Smooth muscle cell (in vitro differentiated cells): ENCODE measurements around the gene RABGAP1L. TPM values are rescaled to one million over a fixed set of nuclear protein-coding genes. Genes with fewer than 3 reads are reported as not detected.

Experiments used
- DNase-seq: peaks from one replicate; lab custom pipeline; 2025; ENCODE audit not compliant: unreplicated experiment; lab: John Stamatoyannopoulos, UW
- H2AFZ ChIP-seq: fragments of 200-600 bp; sonication (generic); 2 replicates; pipeline ENCODE4 v1.6.0; 2016; ENCODE audit warnings: antibody characterized with exemption, low read depth, mild to moderate bottlenecking
- H3F3A ChIP-seq: fragments of 200-600 bp; sonication (generic); 2 replicates; pipeline ENCODE4 v1.6.0; 2017; ENCODE audit warnings: antibody characterized with exemption, low read depth
- H3K27ac ChIP-seq: fragments of 200-600 bp; sonication (generic); 2 replicates; pipeline ENCODE4 v1.5.1; 2016; ENCODE audit warnings: low read depth, mild to moderate bottlenecking
- H3K27me3 ChIP-seq: fragments of 200-600 bp; sonication (generic); 2 replicates; pipeline ENCODE4 v1.6.1; 2016; ENCODE audit warnings: low read depth, mild to moderate bottlenecking
- H3K36me3 ChIP-seq: fragments of 200-600 bp; sonication (generic); 2 replicates; pipeline ENCODE4 v1.5.1; 2016; ENCODE audit warnings: low read depth
- H3K4me1 ChIP-seq: fragments of 200-600 bp; sonication (generic); 2 replicates; pipeline ENCODE4 v1.5.1; 2016; ENCODE audit warnings: low read depth
- H3K4me2 ChIP-seq: fragments of 200-600 bp; sonication (generic); 2 replicates; pipeline ENCODE4 v1.6.0; 2016; ENCODE audit warnings: mild to moderate bottlenecking
- H3K4me3 ChIP-seq: fragments of 200-600 bp; sonication (generic); 2 replicates; pipeline ENCODE4 v1.5.1; 2016; ENCODE audit warnings: mild to moderate bottlenecking
- H3K79me2 ChIP-seq: fragments of 200-600 bp; sonication (generic); 2 replicates; pipeline ENCODE4 v1.6.0; 2016; ENCODE audit warnings: low read depth, mild to moderate bottlenecking
- H3K9ac ChIP-seq: fragments of 200-600 bp; sonication (generic); 2 replicates; pipeline ENCODE4 v1.6.0; 2016; ENCODE audit warnings: low read depth
- H3K9me3 ChIP-seq: fragments of 200-600 bp; sonication (generic); replicated peaks from 2 replicates; pipeline ENCODE4 v1.5.1; 2016; ENCODE audit warnings: low read depth
- H4K20me1 ChIP-seq: fragments of 200-600 bp; sonication (generic); 2 replicates; pipeline ENCODE4 v1.6.0; 2016; ENCODE audit warnings: low read depth
- WGBS: methylation state at CpG from one replicate; pipeline ENCODE4 v1.1.7; 2016; ENCODE audit warnings: low lambda C conversion rate; 5-methylcytosine and 5-hydroxymethylcytosine counted together
- polyA plus RNA-seq: library from polyadenylated mRNA; unstranded; fragments of >200 nt; fragmentation: Nextera tagmentation; extraction: Ambion mirVana; gene quantifications from 2 replicates; pipeline ENCODE4 v1.2.1, GENCODE V29; 2016
- total RNA-seq: library from RNA; depleted of rRNA; stranded (reverse); fragments of >200 nt; gene quantifications from 2 replicates; pipeline ENCODE4 v1.2.3, GENCODE V29; 2014
- TF ChIP-seq, protein P1 (sequence below): fragments of 200-600 bp; sonication (generic); IDR thresholded peaks from 2 replicates; pipeline ENCODE4 v1.5.1; 2017; ENCODE audit warnings: borderline replicate concordance, mild to moderate bottlenecking, antibody characterized with exemption; ENCODE audit not compliant: insufficient read depth, poor library complexity, severe bottlenecking

Gene RABGAP1L
- total and polyA plus RNA-seq, 2 experiments from 2014 or later, result 4.8 to 24.7 TPM

GRCh38 chr1:174940646-174941175 lies 781.4 kb downstream of the RABGAP1L start:
- WGBS, result 92% methylated on average over 3 of the region's 3 CpGs
- Histone ChIP-seq H3K27me3 (no peaks in the 10 kb centered on the region), H3F3A (no peaks in the 10 kb centered on the region), H3K27ac (no peak overlapping the region), H3K4me3 (no peak overlapping the region), H3K9me3 (no peaks in the 10 kb centered on the region), H3K9ac (no peak overlapping the region), H4K20me1 (no peaks in the 10 kb centered on the region), H3K4me1 (no peaks in the 10 kb centered on the region), H2AFZ (no peak overlapping the region), H3K36me3 (no peaks in the 10 kb centered on the region), H3K4me2 (no peak overlapping the region), H3K79me2 (no peaks in the 10 kb centered on the region)
- DNase-seq, result no peak
- TF ChIP-seq, protein P1, sequence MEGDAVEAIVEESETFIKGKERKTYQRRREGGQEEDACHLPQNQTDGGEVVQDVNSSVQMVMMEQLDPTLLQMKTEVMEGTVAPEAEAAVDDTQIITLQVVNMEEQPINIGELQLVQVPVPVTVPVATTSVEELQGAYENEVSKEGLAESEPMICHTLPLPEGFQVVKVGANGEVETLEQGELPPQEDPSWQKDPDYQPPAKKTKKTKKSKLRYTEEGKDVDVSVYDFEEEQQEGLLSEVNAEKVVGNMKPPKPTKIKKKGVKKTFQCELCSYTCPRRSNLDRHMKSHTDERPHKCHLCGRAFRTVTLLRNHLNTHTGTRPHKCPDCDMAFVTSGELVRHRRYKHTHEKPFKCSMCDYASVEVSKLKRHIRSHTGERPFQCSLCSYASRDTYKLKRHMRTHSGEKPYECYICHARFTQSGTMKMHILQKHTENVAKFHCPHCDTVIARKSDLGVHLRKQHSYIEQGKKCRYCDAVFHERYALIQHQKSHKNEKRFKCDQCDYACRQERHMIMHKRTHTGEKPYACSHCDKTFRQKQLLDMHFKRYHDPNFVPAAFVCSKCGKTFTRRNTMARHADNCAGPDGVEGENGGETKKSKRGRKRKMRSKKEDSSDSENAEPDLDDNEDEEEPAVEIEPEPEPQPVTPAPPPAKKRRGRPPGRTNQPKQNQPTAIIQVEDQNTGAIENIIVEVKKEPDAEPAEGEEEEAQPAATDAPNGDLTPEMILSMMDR, result no peak

- H3K4me3 ChIP-seq, result no peak overlapping the region
- no peak for DNase-seq
- no peaks in the 10 kb centered on the region for H3K4me1 ChIP-seq
- no peaks in the 10 kb centered on the region for H3K9me3 ChIP-seq
- H3K9ac ChIP-seq, result no peak overlapping the region
- H3K79me2 ChIP-seq, result no peaks in the 10 kb centered on the region
- H3K36me3 ChIP-seq, result no peaks in the 10 kb centered on the region
- no peak overlapping the region for H2AFZ ChIP-seq
- TF ChIP-seq, protein P1, result no peak
- no peaks in the 10 kb centered on the region for H4K20me1 ChIP-seq
- H3K27ac ChIP-seq, result no peak overlapping the region
- no peaks in the 10 kb centered on the region for H3F3A ChIP-seq
- H3K4me2 ChIP-seq, result no peak overlapping the region
- 85% methylated on average over 2 of the region's 2 CpGs for WGBS
- no peaks in the 10 kb centered on the region for H3K27me3 ChIP-seq
Observed at GRCh38 chr1:174942547-174943255, 783.4 kb downstream of the RABGAP1L start.

GRCh38 chr1:174946031-174946430 lies 786.7 kb downstream of the RABGAP1L start:
- H3K27ac ChIP-seq, result no peak overlapping the region
- TF ChIP-seq, protein P1, result no peak
- DNase-seq, result no peak

GRCh38 chr1:174949061-174949460 lies 789.7 kb downstream of the RABGAP1L start:
- Histone ChIP-seq H3K79me2 (no peaks in the 10 kb centered on the region), H3K36me3 (no peaks in the 10 kb centered on the region), H3F3A (no peaks in the 10 kb centered on the region), H3K9me3 (no peaks in the 10 kb centered on the region), H3K27me3 (no peaks in the 10 kb centered on the region), H3K9ac (no peak overlapping the region), H3K4me3 (no peak overlapping the region), H2AFZ (no peak overlapping the region), H3K27ac (no peak overlapping the region), H3K4me1 (peaks cover 12% of the 10 kb centered on the region), H3K4me2 (no peak overlapping the region), H4K20me1 (no peaks in the 10 kb centered on the region)
- no peak for DNase-seq
- 97% methylated on average over 1 of the region's 1 CpG for WGBS
- TF ChIP-seq, protein P1, result no peak

More at GRCh38 chr1:174946031-174946430, 786.7 kb downstream of the RABGAP1L start:
- Histone ChIP-seq H3K9me3 (no peaks in the 10 kb centered on the region), H4K20me1 (no peaks in the 10 kb centered on the region), H3K36me3 (no peaks in the 10 kb centered on the region), H3K4me2 (no peak overlapping the region), H2AFZ (no peak overlapping the region), H3K79me2 (no peaks in the 10 kb centered on the region), H3K4me1 (no peaks in the 10 kb centered on the region), H3F3A (no peaks in the 10 kb centered on the region), H3K4me3 (no peak overlapping the region), H3K27me3 (no peaks in the 10 kb centered on the region), H3K9ac (no peak overlapping the region)
- WGBS, result 87% methylated on average over 2 of the region's 2 CpGs
